A673 (cell line): ENCODE measurements around the gene CLIC4. TPM values are rescaled to one million over a fixed set of nuclear protein-coding genes. Genes with fewer than 3 reads are reported as not detected.

ENCODE experiments used
- BruUV-seq: library from RNA; stranded (reverse); fragments of 400-500 nt; replicated peaks from 2 replicates; lab custom pipeline; 2021; lab: Mats Ljungman, UMichigan
- CTCF ChIA-PET: fragments of 300-600 bp; sonication (Branson Sonifier 250); formaldehyde crosslinking; loops from one replicate; lab custom pipeline; 2022; ENCODE audit warnings: antibody characterized with exemption; lab: Charles Lee
- POLR2A ChIA-PET: fragments of 300-600 bp; sonication (Branson Sonifier 250); formaldehyde crosslinking; loops from one replicate; lab custom pipeline; 2022; ENCODE audit warnings: antibody characterized with exemption; ENCODE audit not compliant: low non-redundant PET; lab: Charles Lee
- DNase-seq: peaks from one replicate; pipeline ENCODE4 v3.0.0-alpha.2; 2015; ENCODE audit warnings: low spot score
- H3K27ac ChIP-seq: fragments of 200-600 bp; sonication (generic); 2 replicates; pipeline ENCODE4 v1.5.1; 2016; ENCODE audit warnings: mixed run types, low read depth, mild to moderate bottlenecking, mixed read lengths, antibody characterized with exemption, low read length; ENCODE audit not compliant: poor library complexity, severe bottlenecking
- H3K27me3 ChIP-seq: fragments of 200-600 bp; sonication (generic); replicated peaks from 2 replicates; pipeline ENCODE4 v1.6.1; 2017; ENCODE audit warnings: mixed run types, low read depth, mild to moderate bottlenecking, mixed read lengths, antibody characterized with exemption, low read length; ENCODE audit not compliant: insufficient read depth, poor library complexity
- H3K36me3 ChIP-seq: fragments of 200-600 bp; sonication (generic); 2 replicates; pipeline ENCODE4 v1.6.1; 2016; ENCODE audit warnings: mixed run types, mild to moderate bottlenecking, mixed read lengths, antibody characterized with exemption, low read length; ENCODE audit not compliant: insufficient read depth, poor library complexity, severe bottlenecking
- H3K4me1 ChIP-seq: fragments of 200-600 bp; sonication (generic); 2 replicates; pipeline ENCODE4 v1.6.1; 2017; ENCODE audit warnings: mixed run types, mild to moderate bottlenecking, mixed read lengths, antibody characterized with exemption, low read length; ENCODE audit not compliant: insufficient read depth, poor library complexity, severe bottlenecking
- H3K4me3 ChIP-seq: fragments of 200-600 bp; sonication (generic); 2 replicates; pipeline ENCODE4 v1.5.1; 2016; ENCODE audit warnings: low read depth, mixed run types, mild to moderate bottlenecking, mixed read lengths, low read length; ENCODE audit not compliant: poor library complexity, severe bottlenecking
- H3K9me3 ChIP-seq: fragments of 200-600 bp; sonication (generic); 2 replicates; pipeline ENCODE4 v1.6.1; 2016; ENCODE audit warnings: mixed run types, low read depth, mild to moderate bottlenecking, mixed read lengths, antibody characterized with exemption, low read length; ENCODE audit not compliant: poor library complexity, severe bottlenecking
- EZH2 ChIP-seq: fragments of 200-600 bp; sonication (generic); IDR thresholded peaks from 2 replicates; pipeline ENCODE4 v1.6.1; 2017; ENCODE audit warnings: borderline replicate concordance, low read depth, mild to moderate bottlenecking, mixed read lengths, antibody characterized with exemption, low read length; ENCODE audit not compliant: poor library complexity, severe bottlenecking
- intact Hi-C: fragments of 100-400 bp; cut with micrococcal nuclease; formaldehyde crosslinking; loops from one replicate; pipeline ENCODE4 v1.10.0; 2022; ENCODE audit not compliant: unreplicated experiment
- total RNA-seq: library from RNA; stranded (reverse); gene quantifications from 2 replicates; pipeline ENCODE4 v1.2.3, GENCODE V29; 2021
- TF ChIP-seq, protein P1 (sequence below): fragments of 300-800, 200-600 bp; sonication (generic); conservative IDR thresholded peaks from 2 replicates; pipeline ENCODE4 v1.5.1; 2017; ENCODE audit warnings: low read depth, mild to moderate bottlenecking, antibody characterized with exemption, low read length, moderate library complexity, mixed read lengths

CLIC4 gene
- total RNA-seq, 1 experiment from 2014 or later: 207 TPM

DNA sequence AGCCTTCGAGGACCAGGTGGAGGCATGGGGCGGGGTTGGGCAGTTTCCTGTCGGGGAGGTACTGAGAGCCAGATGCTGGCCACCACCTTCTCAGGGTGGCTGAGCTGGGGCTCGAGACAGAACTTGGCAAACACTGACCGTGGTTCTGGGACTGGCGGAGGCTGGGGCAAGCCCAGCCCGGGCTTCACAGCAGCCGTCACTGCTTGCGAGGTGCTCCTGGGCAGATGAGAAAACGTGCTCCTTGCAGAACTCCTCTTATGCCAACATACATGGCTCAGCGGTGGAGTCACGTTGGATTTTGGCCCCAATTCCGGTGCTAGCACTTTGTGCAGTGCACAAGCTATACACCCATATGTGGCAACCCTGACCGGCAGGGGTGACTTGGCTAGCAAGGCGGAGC is 115.6 kb downstream of the CLIC4 start:
- ChIA-PET POLR2A (no interaction called here), CTCF (no interaction called here)
- Histone ChIP-seq H3K9me3 (no peaks in the 10 kb centered on the region), H3K27ac (no peak overlapping the region), H3K4me1 (no peaks in the 10 kb centered on the region), H3K4me3 (no peak overlapping the region), H3K27me3 (no peaks in the 10 kb centered on the region), H3K36me3 (no peaks in the 10 kb centered on the region)
- no TSS peak for BruUV-seq
- TF ChIP-seq EZH2: no peak
- TF ChIP-seq, protein P1, sequence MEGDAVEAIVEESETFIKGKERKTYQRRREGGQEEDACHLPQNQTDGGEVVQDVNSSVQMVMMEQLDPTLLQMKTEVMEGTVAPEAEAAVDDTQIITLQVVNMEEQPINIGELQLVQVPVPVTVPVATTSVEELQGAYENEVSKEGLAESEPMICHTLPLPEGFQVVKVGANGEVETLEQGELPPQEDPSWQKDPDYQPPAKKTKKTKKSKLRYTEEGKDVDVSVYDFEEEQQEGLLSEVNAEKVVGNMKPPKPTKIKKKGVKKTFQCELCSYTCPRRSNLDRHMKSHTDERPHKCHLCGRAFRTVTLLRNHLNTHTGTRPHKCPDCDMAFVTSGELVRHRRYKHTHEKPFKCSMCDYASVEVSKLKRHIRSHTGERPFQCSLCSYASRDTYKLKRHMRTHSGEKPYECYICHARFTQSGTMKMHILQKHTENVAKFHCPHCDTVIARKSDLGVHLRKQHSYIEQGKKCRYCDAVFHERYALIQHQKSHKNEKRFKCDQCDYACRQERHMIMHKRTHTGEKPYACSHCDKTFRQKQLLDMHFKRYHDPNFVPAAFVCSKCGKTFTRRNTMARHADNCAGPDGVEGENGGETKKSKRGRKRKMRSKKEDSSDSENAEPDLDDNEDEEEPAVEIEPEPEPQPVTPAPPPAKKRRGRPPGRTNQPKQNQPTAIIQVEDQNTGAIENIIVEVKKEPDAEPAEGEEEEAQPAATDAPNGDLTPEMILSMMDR: no peak
- no peak for DNase-seq
- intact Hi-C loops: no loop called here

GRCh38 chr1:24861821-24862727 is 116.8 kb downstream of the CLIC4 start:
- BruUV-seq: no TSS peak
- no peak overlapping the region for H3K4me3 ChIP-seq
- ChIA-PET CTCF (no interaction called here), POLR2A (no interaction called here)
- H3K27me3 ChIP-seq: no peaks in the 10 kb centered on the region
- DNase-seq: no peak
- H3K27ac ChIP-seq: no peak overlapping the region
- TF ChIP-seq, protein P1: no peak
- no peak for TF ChIP-seq EZH2
- no peaks in the 10 kb centered on the region for H3K36me3 ChIP-seq
- H3K9me3 ChIP-seq: no peaks in the 10 kb centered on the region
- intact Hi-C loops: no loop called here
- H3K4me1 ChIP-seq: no peaks in the 10 kb centered on the region

DNA sequence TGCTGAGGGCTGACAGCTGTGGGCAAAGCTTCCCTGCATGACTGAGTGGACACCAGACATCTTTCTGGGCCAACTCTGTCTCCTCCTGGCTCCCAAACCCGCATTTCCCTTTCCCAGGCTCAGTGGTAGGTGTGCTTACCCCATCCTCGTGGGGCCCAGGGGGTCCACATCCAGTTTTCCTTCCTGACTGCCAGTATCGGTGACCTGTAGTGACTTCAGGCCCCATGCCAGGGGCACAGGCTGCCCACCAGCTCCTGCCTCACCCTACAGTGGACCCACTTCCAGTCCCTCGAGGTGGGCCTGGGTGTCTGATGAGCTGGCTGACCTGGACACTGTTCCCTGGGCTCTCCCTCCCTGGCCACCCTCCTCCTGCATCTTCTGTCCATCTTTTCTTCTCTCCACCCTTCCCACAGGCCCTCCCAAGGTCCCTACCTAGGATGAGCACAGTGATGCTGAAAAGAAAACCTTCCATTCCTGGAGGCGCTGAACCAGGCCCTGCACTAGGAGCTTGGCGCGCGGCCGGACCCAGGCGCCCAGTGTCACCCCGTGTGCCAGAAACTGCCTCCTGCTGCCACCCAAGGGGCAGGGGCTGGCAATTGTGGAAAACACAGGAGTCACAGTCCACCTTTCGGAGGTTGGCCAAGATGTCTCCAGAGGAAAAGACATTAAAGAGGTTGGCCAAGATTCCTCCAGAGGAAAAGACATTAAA is 117.7 kb downstream of the CLIC4 start:
- no peak for DNase-seq
- Histone ChIP-seq H3K27me3 (no peaks in the 10 kb centered on the region), H3K9me3 (no peaks in the 10 kb centered on the region), H3K4me3 (no peak overlapping the region), H3K27ac (no peak overlapping the region), H3K36me3 (no peaks in the 10 kb centered on the region), H3K4me1 (no peaks in the 10 kb centered on the region)
- BruUV-seq: no TSS peak
- ChIA-PET CTCF (no interaction called here), POLR2A (no interaction called here)
- TF ChIP-seq EZH2: no peak
- TF ChIP-seq, protein P1: no peak
- intact Hi-C loops: no loop called here
